ENCODE data around the gene SLC9C1.
A peak's percentile ranks its signal among the peaks of the same experiment; 100 is the strongest.

Gene SLC9C1

DNA sequence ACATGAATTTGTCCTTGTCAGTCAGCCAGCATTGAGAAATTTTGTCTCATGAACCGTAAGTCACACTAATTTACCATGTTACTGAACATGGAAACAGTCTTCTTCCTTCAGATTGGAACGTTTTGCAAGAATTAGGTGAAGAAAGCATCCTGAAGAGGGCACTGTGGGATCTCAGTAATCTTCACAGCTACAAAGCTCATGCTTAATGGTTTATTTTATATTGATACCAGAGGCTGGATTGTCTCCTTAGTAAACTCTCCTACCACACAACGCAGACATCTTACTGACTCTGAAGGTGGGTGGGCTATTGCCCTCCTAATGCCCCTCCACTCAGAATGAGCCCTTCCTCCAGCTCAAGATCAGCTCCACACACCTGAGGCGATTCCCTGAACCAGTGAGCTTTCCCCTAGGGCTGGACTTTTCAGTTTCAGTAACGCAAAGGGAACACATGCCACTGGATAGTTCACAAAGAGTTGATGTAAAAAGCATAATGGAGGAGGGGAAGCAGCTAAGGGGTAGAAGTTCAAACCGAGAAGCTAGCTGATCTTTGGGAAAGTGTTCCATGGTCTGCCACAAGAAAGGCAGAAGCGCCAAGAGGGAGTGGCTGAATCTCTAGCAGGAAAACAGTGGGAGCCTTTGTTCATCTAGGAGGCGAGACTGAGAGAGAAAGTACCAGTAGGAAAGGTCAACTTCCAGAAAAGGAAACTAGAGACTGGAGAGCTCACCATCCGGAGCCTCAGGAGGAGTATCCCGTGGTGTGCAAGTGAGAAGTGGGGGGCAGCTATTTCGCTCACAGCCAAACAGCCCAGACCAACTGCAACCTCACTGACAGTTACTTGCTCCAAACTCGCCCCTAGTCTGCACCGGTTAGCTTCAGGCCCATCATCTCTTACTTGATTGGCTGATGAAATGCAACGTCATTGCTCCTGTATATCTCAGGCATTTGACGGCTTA lies at the start of gene SLC9C1:
Gene SLC9C1 (minus strand): TSS at position 849 of the 954 bp plus-strand sequence. CDS start 7,425 bp downstream, outside the sequence.
- peak; percentile 22 for DNase-seq

DNA sequence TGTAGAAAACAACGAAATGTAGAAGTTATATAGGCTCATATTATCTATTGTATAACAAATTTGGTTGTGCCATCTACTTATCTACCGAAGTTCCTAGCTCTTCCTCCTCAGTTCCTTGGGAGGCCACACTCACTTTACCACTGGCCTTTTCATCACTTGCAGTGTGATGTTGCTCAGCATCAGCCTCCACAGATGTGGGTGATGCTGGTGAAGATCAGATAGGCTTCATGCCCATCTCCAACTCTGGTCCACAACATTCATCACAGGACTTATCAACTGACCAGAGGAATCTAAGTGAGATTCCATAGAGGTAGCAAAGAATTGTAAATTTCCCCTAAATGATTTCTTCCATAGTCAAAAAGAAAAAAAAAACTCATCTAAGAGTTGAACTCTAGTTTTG lies 47.4 kb upstream of the SLC9C1 start:
- no peak for DNase-seq

DNA sequence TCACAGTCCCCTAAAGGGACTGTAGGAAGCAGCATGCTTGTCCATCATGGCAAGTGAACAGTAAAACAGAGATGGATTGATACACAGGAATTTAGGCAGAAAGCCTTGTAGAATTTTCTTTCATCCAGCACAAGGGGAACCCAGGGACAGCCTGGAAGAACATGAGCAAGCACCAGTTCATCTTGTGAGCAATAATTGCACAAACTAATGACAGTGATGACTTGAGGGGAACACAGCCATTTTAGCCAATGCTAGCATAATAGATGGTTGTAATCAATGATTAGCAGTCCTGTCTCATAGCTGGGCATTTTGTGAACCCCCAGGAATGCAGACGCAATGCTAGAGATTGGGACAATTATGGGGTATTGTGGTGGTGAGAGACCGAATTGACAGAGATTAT lies 45.6 kb upstream of the SLC9C1 start:
- no peak for DNase-seq

DNA sequence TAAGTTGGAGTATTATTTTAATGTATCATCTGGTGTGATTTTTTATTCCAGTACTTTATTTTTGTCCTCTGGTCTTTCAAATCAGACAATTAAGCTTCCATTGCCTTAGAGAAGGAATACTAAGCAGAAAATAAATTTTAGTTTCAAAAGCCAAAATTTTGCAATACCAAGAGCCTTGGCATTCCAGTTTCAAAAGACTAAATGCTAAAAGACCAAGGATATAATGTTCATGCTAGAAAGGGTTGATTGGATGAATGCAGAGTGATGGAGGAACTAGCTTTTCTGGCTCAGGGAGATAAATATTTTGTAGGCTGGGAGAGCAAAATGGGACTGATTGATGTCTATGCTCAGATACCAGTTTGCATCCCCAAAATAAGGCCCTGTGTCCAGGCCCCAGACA lies 45.1 kb upstream of the SLC9C1 start:
- DNase-seq: no peak

GRCh38 chr3:112338727-112339056 lies 44.7 kb upstream of the SLC9C1 start:
- DNase-seq: no peak

DNA sequence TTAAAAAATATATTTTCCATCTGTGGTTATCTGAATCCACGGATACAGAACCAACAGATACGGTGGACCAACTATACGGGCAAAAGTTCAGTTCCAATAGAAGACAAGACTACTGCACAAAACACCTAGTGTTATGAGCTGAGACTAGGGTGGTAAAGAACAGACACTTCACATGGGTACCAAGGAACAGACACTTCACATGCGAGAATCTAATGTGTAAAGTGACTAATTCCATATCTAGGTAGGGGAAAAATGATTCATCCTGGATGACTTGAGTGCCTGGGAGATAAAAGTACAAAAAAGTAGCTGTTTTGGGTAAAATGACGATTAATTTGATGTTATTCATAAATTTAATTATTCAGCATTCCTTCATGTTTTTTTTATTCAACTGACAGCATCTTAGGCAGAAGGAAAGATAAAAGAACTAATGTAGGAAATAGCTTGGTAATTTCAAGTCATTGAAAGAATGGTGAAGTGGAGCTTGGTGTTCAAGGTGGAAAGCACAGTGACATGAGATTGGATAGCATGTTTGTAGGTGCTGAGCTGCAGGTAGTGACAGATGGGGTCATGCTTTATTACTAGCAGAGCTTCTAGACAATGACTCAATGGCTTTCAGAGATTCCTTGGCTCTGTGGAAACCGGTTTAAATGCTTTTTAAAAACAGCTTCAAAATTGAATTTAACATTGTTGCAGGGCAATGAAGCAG lies 44.2 kb upstream of the SLC9C1 start:
- DNase-seq: no peak

- no peak for DNase-seq
These were observed 41.4 kb upstream of the SLC9C1 start for GRCh38 chr3:112335434-112335781.

- no peak for DNase-seq
These were observed 40.8 kb upstream of the SLC9C1 start for GRCh38 chr3:112334691-112335433.

DNA sequence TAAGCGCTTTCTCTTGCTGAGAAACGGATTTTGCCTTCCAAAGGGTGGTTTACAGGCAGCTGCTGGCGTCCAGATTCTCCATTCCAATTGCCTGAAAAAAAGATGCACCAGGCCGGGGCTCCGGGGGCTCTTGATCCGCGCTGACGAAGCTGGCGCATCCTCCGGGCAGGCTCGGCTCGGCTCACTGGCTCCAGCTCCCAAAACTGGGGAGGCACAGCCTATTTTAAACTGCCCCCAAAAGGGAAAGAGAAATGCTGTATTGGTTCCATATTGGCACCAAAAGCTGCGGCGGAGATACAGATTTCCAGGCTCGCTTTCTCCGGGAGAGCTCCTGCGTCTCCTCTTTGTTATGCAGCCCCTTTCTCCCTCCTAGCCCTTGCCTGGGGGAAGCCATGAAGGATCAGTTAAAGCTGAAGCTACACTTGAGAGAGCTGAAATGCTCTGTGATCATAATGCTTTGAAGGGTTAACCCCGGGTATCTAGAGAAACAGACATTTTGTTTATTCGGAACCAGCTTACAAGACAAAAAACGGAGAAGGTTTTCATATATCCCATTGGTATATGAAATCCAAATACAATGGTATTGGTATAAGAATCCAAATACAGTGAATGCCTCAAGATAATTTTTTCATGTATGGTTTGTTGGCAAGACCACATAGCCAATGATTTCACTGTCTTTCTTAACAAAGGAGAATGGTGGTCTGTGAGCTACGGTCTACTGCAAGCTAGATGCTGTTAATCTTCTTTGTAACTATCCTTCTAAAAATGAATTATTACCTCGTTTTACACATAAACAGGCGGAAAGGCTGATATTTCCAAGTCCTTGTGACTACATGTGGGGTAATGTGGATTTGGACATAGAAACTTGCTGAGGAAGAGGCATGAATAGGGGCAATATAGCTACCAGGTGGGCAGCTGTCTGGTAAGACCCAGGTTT lies 39.6 kb upstream of the SLC9C1 start:
- no peak for DNase-seq

GRCh38 chr3:112333002-112333380 lies 39.0 kb upstream of the SLC9C1 start, which contains the start of gene CD200:
Gene CD200 (plus strand): TSS chr3:112333156. CDS start chr3:112333213, 57 bp downstream.
- DNase-seq: peak; percentile 34

GRCh38 chr3:112331851-112332250 lies 37.8 kb upstream of the SLC9C1 start:
- DNase-seq: no peak

- DNase-seq: peak; percentile 36
These were observed 33.4 kb upstream of the SLC9C1 start for GRCh38 chr3:112327371-112327951.

- DNase-seq: no peak
These were observed 28.0 kb upstream of the SLC9C1 start for GRCh38 chr3:112321867-112322652.

DNA sequence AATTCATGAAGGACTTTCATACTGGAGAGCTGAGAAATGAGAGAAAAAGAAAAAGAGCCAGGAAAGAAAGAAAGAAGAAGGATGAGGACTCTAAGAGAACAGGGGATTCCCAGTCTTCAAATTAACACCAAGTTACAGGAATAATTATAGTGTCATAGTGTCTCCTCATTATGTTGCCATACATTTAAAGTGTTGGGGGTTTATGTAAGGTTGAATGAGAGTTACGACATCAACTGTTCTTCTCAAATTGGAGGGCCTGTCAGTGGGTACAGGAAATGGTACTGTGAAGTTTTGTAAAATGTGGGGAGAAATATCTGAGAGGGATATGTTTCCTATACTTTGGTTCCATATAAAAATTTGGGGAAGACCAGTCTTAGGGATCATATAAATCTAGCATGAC lies 26.7 kb upstream of the SLC9C1 start:
- DNase-seq: no peak

GRCh38 chr3:112319516-112320276 lies 25.7 kb upstream of the SLC9C1 start:
- no peak for DNase-seq

GRCh38 chr3:112315791-112316190 lies 21.8 kb upstream of the SLC9C1 start:
- no peak for DNase-seq

- no peak for DNase-seq
These were observed 20.6 kb upstream of the SLC9C1 start for GRCh38 chr3:112314649-112315048.

GRCh38 chr3:112308151-112308911 lies 14.3 kb upstream of the SLC9C1 start:
- DNase-seq: no peak

DNA sequence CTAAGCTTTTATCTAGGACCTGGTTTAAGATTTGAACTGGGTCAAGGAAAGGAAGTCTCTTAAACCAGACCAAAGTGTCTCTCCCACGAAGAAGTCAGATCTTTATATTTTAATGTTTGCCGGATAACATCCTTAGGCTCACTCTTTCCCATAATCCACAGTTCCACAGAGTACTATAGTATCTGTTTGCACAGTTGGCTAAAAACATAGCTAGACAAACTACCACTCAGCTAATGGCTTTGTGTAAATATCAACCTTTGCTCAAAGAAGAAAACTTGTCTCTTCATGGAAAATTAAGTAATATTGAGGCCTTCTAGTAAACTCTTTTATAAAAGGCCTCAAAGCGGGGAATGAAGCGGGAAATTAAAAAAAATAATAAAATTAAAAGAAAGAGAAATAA lies 13.5 kb upstream of the SLC9C1 start:
- no peak for DNase-seq

GRCh38 chr3:112306825-112307224 lies 12.8 kb upstream of the SLC9C1 start:
- no peak for DNase-seq
